ENCODE measurements around the gene PCDHGA1.
"Not testable (repeated sequence)": the region's sequence is repeated elsewhere in the genome, so short reads cannot be mapped to it uniquely, and the experiment has no call there.

Gene PCDHGA1

GRCh38 chr5:141413540-141414069 is 83.3 kb downstream of the PCDHGA1 start:
- DNase-seq, result no peak

- not testable (repeated sequence) for DNase-seq
These were observed 84.4 kb downstream of the PCDHGA1 start for GRCh38 chr5:141414548-141415274.

- DNase-seq, result not testable (repeated sequence)
These were observed 84.9 kb downstream of the PCDHGA1 start for GRCh38 chr5:141415275-141415618.

GRCh38 chr5:141417494-141418172 is 87.3 kb downstream of the PCDHGA1 start, which contains the start of gene PCDHGB7:
TSS of gene PCDHGB7 (plus strand) at chr5:141417677. CDS start at chr5:141417860, 183 bp downstream.
- not testable (repeated sequence) for DNase-seq

- DNase-seq, result no peak
These were observed 89.0 kb downstream of the PCDHGA1 start for GRCh38 chr5:141419074-141419880.

- no peak for DNase-seq
These were observed 90.7 kb downstream of the PCDHGA1 start, which contains the start of gene PCDHGA11 for GRCh38 chr5:141420855-141421488. TSS of gene PCDHGA11 (plus strand) at chr5:141421051. CDS start at chr5:141421228, 177 bp downstream.

- DNase-seq, result no peak
These were observed 91.2 kb downstream of the PCDHGA1 start for GRCh38 chr5:141421489-141421855.

- no peak for DNase-seq
These were observed 92.5 kb downstream of the PCDHGA1 start for GRCh38 chr5:141422742-141423291.

- no peak for DNase-seq
These were observed 97.6 kb downstream of the PCDHGA1 start for GRCh38 chr5:141427783-141428426.

GRCh38 chr5:141430332-141431113 is 100.2 kb downstream of the PCDHGA1 start, which contains the start of gene PCDHGA12:
TSS of gene PCDHGA12 (plus strand) at chr5:141430507. CDS start at chr5:141430760, 253 bp downstream.
- DNase-seq, result no peak

GRCh38 chr5:141431286-141431685 is 101.0 kb downstream of the PCDHGA1 start:
- DNase-seq, result no peak

GRCh38 chr5:141432308-141432707 is 102.0 kb downstream of the PCDHGA1 start:
- not testable (repeated sequence) for DNase-seq

GRCh38 chr5:141432726-141433125 is 102.4 kb downstream of the PCDHGA1 start:
- DNase-seq, result not testable (repeated sequence)

- DNase-seq, result no peak
These were observed 103.7 kb downstream of the PCDHGA1 start for GRCh38 chr5:141434006-141434405.

GRCh38 chr5:141437221-141437620 is 106.9 kb downstream of the PCDHGA1 start:
- no peak for DNase-seq

- no peak for DNase-seq
These were observed 109.3 kb downstream of the PCDHGA1 start for GRCh38 chr5:141439411-141440141.

- no peak for DNase-seq
These were observed 110.0 kb downstream of the PCDHGA1 start for GRCh38 chr5:141440341-141440740.

GRCh38 chr5:141441571-141442170 is 111.4 kb downstream of the PCDHGA1 start:
- DNase-seq, result no peak

GRCh38 chr5:141465351-141465750 is 135.0 kb downstream of the PCDHGA1 start:
- DNase-seq, result no peak

All from activated CD4-positive, alpha-beta T cell treated with anti-CD3 and anti-CD28 coated beads for 1 hour (primary cell).